Endothelial cell of umbilical vein (primary cell): Measurements from ENCODE around the gene ADH1C. TPM values are rescaled to one million over a fixed set of nuclear protein-coding genes. Genes with fewer than 3 reads are reported as not detected.

Experiments used
- BruUV-seq: library from RNA; stranded (reverse); fragments of 400-500 nt; replicated peaks from 2 replicates; lab custom pipeline; 2021; lab: Mats Ljungman, UMichigan
- CTCF ChIA-PET: fragments of 300-600, 350-600 bp; sonication (Branson Sonifier 250); formaldehyde crosslinking; loops from one replicate; lab custom pipeline; 2021; ENCODE audit warnings: antibody characterized with exemption, inconsistent platforms; lab: Charles Lee
- POLR2A ChIA-PET: fragments of 300-600, 350-600 bp; sonication (Branson Sonifier 250); formaldehyde crosslinking; loops from one replicate; lab custom pipeline; 2021; ENCODE audit warnings: antibody characterized with exemption, inconsistent platforms; lab: Charles Lee
- DNase-seq: peaks from one replicate; pipeline ENCODE4 v3.0.0-alpha.2; 2011; ENCODE audit warnings: low read depth, low spot score
- FAIRE-seq: peaks from 2 replicates; lab custom pipeline; 2011; peaks lifted over from hg19 to GRCh38; lab: Jason Lieb, UNC
- H2AFZ ChIP-seq: 2 replicates; pipeline ENCODE4 v1.6.0; 2012; ENCODE audit warnings: low read depth, low read length, control low read depth, inconsistent platforms
- H3K27ac ChIP-seq: 2 replicates; pipeline ENCODE4 v1.5.1; 2011; ENCODE audit warnings: low read depth, mild to moderate bottlenecking, control low read depth, low read length, moderate library complexity; ENCODE audit not compliant: insufficient read depth
- H3K27me3 ChIP-seq, 2 experiments: 2 replicates each; pipeline versions ENCODE4 v1.6.0 to v1.6.1; 2011; ENCODE audit warnings: low read length in 2 of 2, mixed read lengths in 1 of 2; ENCODE audit not compliant: control insufficient read depth in 2 of 2, insufficient read depth in 2 of 2
- H3K36me3 ChIP-seq, 2 experiments: 2 replicates in 1 of 2; 3 replicates in 1 of 2; pipeline ENCODE4 v1.5.1; 2011; ENCODE audit warnings: low read length in 2 of 2, mild to moderate bottlenecking in 1 of 2, moderate library complexity in 1 of 2; ENCODE audit not compliant: control insufficient read depth in 2 of 2, insufficient read depth in 2 of 2; ENCODE audit errors: extremely low read depth in 1 of 2
- H3K4me1 ChIP-seq: 3 replicates; pipeline ENCODE4 v1.5.1; 2011; ENCODE audit warnings: mild to moderate bottlenecking, low read length; ENCODE audit not compliant: control insufficient read depth, insufficient read depth; ENCODE audit errors: extremely low read depth
- H3K4me2 ChIP-seq: 2 replicates; pipeline ENCODE4 v1.6.1; 2011; ENCODE audit warnings: low read length, control low read depth, mixed read lengths; ENCODE audit not compliant: insufficient read depth
- H3K4me3 ChIP-seq, 3 experiments: fragments of 200-600 bp in 1 of 3; sonication (generic), shearing (Covaris generic) in 1 of 3; replicated peaks in 1 of 3; 2 replicates each; pipeline ENCODE4 v1.5.1; 2011 to 2016; ENCODE audit warnings: control low read depth in 3 of 3, low read length in 3 of 3, mild to moderate bottlenecking in 2 of 3, inconsistent platforms in 1 of 3, low read depth in 1 of 3, moderate library complexity in 1 of 3; ENCODE audit not compliant: insufficient read depth in 1 of 3
- H3K79me2 ChIP-seq: 2 replicates; pipeline ENCODE4 v1.6.0; 2012; ENCODE audit warnings: low read length, inconsistent platforms; ENCODE audit not compliant: control insufficient read depth, insufficient read depth
- H3K9ac ChIP-seq: replicated peaks from 2 replicates; pipeline ENCODE3; 2011; ENCODE audit warnings: low read length, control low read depth; ENCODE audit not compliant: insufficient read depth; ENCODE audit errors: extremely low read depth
- H3K9me1 ChIP-seq: replicated peaks from 3 replicates; pipeline ENCODE4 v1.6.0; 2011; ENCODE audit warnings: mild to moderate bottlenecking, low read length; ENCODE audit not compliant: control insufficient read depth, insufficient read depth; ENCODE audit errors: extremely low read depth
- H3K9me3 ChIP-seq: replicated peaks from 2 replicates; pipeline ENCODE4 v1.5.1; 2012; ENCODE audit warnings: low read length, inconsistent platforms; ENCODE audit not compliant: control insufficient read depth, insufficient read depth
- H4K20me1 ChIP-seq: replicated peaks from 2 replicates; pipeline ENCODE3; 2011; ENCODE audit warnings: mild to moderate bottlenecking, low read length; ENCODE audit not compliant: control insufficient read depth, insufficient read depth; ENCODE audit errors: extremely low read depth
- FOS ChIP-seq: IDR thresholded peaks from 2 replicates; pipeline ENCODE4 v1.6.1; 2011; ENCODE audit warnings: mild to moderate bottlenecking, low read length, moderate library complexity, borderline replicate concordance; ENCODE audit not compliant: insufficient read depth
- GATA2 ChIP-seq: IDR thresholded peaks from 2 replicates; pipeline ENCODE4 v1.7.0; 2011; ENCODE audit warnings: low read depth, mild to moderate bottlenecking, moderate library complexity, mixed read lengths, low read length; ENCODE audit not compliant: insufficient read length, insufficient read depth
- JUN ChIP-seq: IDR thresholded peaks from 2 replicates; pipeline ENCODE4 v1.6.1; 2011; ENCODE audit warnings: borderline replicate concordance, low read depth; ENCODE audit not compliant: insufficient read length, insufficient read depth
- MYC ChIP-seq: IDR thresholded peaks from one replicate; pipeline ENCODE4 v1.6.1; 2011; ENCODE audit warnings: mild to moderate bottlenecking, low read depth, low read length
- POLR2AphosphoS5 ChIP-seq: IDR thresholded peaks from 2 replicates; pipeline ENCODE4 v1.6.1; 2012; ENCODE audit warnings: low read depth, mild to moderate bottlenecking, control low read depth, low read length, moderate library complexity; ENCODE audit not compliant: insufficient read depth
- dilution Hi-C: fragments of 300-500 bp; cut with MboI; formaldehyde crosslinking; loops from one replicate; pipeline ENCODE4 v1.15.0; 2019; ENCODE audit warnings: low sequenced_read_pairs; ENCODE audit not compliant: extremely low pct_ligation_motif_present
- intact Hi-C: fragments of 100-400 bp; cut with micrococcal nuclease; formaldehyde crosslinking; loops from one replicate; pipeline ENCODE4 v1.10.0; 2022
- polyA plus RNA-seq, 4 experiments: library from polyadenylated mRNA; depleted of rRNA in 3 of 4; stranded (reverse) in 3 of 4; unstranded in 1 of 4; fragments of >200 nt; gene quantifications; 2 replicates each; pipeline versions ENCODE4 v1.2.1 to v1.2.3, GENCODE V29; 2011 to 2012; ENCODE audit warnings: missing spikeins in 1 of 4
- total RNA-seq: library from RNA; stranded (reverse); gene quantifications from 2 replicates; pipeline ENCODE4 v1.2.3, GENCODE V29; 2021
- TF ChIP-seq, protein P1 (sequence below), 2 donors: IDR thresholded peaks; 1 replicate in 1 of 2; 2 replicates in 1 of 2; pipeline ENCODE4 v1.5.1; 2011; ENCODE audit warnings: low read length in 2 of 2, mild to moderate bottlenecking in 2 of 2, moderate library complexity in 2 of 2, control low read depth in 1 of 2, inconsistent platforms in 1 of 2, low read depth in 1 of 2; ENCODE audit not compliant: insufficient read depth in 1 of 2; ENCODE audit errors: extremely low read depth in 1 of 2
- TF ChIP-seq, protein P2 (sequence below): IDR thresholded peaks from 2 replicates; pipeline ENCODE4 v1.6.1; 2011; ENCODE audit not compliant: insufficient read depth, insufficient read length

The ADH1C gene
- total and polyA plus RNA-seq, 2 donors (not counting 3 experiments of a cell fraction or from before 2014, with no cell fraction given), result not detected

DNA sequence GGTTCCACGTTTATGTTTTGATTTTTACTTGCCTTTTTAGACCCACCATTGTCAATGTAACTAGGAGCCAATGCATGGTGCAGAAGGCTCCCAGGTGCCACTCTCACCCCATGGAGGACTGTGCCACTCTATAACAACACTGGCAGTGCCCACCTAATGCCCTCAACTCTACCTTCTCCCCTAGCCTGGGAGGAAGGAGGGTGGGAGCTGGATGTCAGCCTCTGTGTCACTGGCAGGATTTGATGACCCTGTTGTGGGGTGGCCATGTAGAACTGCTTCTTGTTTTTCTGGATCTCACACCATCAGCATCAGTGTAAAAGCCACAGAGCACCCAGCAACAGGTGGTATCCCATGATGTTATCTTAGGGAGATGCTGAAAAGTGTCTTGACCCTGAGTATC lies 17.7 kb downstream of the ADH1C start:
- no peaks in the 10 kb centered on the region for H3K27me3 ChIP-seq
- no peak overlapping the region for H2AFZ ChIP-seq
- TF ChIP-seq, protein P1, sequence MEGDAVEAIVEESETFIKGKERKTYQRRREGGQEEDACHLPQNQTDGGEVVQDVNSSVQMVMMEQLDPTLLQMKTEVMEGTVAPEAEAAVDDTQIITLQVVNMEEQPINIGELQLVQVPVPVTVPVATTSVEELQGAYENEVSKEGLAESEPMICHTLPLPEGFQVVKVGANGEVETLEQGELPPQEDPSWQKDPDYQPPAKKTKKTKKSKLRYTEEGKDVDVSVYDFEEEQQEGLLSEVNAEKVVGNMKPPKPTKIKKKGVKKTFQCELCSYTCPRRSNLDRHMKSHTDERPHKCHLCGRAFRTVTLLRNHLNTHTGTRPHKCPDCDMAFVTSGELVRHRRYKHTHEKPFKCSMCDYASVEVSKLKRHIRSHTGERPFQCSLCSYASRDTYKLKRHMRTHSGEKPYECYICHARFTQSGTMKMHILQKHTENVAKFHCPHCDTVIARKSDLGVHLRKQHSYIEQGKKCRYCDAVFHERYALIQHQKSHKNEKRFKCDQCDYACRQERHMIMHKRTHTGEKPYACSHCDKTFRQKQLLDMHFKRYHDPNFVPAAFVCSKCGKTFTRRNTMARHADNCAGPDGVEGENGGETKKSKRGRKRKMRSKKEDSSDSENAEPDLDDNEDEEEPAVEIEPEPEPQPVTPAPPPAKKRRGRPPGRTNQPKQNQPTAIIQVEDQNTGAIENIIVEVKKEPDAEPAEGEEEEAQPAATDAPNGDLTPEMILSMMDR (IDR thresholded peaks at IDR 0.05; ENCODE audit: extremely low read depth in 1 of 2, insufficient read depth in 1 of 2, low read depth in 1 of 2, low read length in 2 of 2), result no peak
- TF ChIP-seq POLR2AphosphoS5 (no peak), GATA2 (no peak), JUN (no peak), MYC (no peak), FOS (no peak)
- TF ChIP-seq, protein P2, sequence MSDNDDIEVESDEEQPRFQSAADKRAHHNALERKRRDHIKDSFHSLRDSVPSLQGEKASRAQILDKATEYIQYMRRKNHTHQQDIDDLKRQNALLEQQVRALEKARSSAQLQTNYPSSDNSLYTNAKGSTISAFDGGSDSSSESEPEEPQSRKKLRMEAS, result no peak
- no TSS peak for BruUV-seq
- no peak overlapping the region for H3K9ac ChIP-seq
- H3K4me1 ChIP-seq, result no peaks in the 10 kb centered on the region
- dilution Hi-C loops, result no loop called here
- DNase-seq (no peak), FAIRE-seq (no peak)
- POLR2A ChIA-PET, result no interaction called here
- H3K9me3 ChIP-seq, result no peaks in the 10 kb centered on the region
- H3K4me3 ChIP-seq, result no peak overlapping the region
- H3K79me2 ChIP-seq, result no peaks in the 10 kb centered on the region
- H3K27ac ChIP-seq, result no peak overlapping the region
- intact Hi-C loops, result no loop called here
- no peak overlapping the region for H3K4me2 ChIP-seq
- no peaks in the 10 kb centered on the region for H3K36me3 ChIP-seq
- H4K20me1 ChIP-seq, result no peaks in the 10 kb centered on the region
- no peaks in the 10 kb centered on the region for H3K9me1 ChIP-seq
- CTCF ChIA-PET, result no interaction called here
